ENCODE measurements around the gene DDX23.

DDX23 gene

DNA sequence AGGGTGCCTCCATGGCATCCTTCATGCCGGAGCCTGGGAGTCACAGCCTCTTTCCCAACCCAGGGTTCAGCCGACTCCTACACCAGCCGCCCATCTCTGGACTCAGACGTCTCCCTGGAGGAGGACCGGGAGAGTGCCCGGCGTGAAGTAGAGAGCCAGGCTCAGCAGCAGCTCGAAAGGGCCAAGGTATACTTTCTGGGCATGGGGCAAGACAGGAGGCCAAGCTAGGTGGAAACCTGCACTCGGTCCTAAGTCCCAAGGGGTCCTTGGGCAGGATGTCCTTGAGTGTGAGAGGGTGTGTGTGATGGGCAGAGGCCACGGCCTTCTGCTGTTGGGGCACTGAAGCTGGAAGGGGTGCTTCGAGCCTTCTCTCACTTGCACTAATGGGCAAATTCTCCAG, 28.7 kb downstream of the DDX23 start:
- DNase-seq (ENCODE audit: low read depth, low spot score) = no peak

DNA sequence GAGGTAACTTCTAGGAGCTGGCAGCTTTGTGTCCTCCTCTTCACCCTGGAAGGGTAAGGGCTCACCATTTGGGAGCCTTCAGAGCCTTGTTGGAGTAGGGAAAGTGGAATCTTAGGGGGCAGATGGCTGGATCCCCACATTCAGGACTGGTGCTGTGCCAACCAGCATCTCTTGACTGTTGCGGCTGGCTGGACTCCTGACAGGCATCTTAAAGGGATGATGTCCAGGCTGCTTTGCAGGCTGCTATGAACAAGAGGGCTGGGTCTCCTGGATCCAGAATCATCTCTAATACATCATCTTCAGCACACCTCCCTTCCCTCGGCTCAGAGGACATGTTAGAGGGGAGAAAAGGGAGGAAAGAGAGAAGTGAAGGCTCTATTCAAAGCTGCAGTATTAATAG, 29.3 kb downstream of the DDX23 start:
- no peak for DNase-seq (ENCODE audit: low read depth, low spot score)

DNA sequence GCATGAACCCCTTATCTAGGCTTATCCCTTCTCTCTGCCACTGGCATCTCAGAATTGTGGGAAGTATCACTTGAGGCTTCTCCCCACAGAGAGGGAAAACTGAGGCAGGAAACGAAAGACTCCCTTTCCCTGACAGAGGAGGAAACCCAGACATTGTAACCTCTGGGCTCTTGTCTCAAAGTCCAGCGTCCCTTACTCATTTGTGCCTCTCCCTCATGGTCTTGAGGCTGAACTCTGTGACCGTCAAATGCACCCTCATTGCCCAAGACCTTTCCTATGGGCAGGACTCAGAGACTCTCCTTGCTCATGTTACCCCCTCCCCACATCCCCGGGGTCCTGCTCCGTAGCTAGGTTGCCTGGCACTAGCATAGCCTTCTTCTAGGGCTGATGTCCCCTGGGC, 29.8 kb downstream of the DDX23 start:
- no peak for DNase-seq (ENCODE audit: low read depth, low spot score)

DNA sequence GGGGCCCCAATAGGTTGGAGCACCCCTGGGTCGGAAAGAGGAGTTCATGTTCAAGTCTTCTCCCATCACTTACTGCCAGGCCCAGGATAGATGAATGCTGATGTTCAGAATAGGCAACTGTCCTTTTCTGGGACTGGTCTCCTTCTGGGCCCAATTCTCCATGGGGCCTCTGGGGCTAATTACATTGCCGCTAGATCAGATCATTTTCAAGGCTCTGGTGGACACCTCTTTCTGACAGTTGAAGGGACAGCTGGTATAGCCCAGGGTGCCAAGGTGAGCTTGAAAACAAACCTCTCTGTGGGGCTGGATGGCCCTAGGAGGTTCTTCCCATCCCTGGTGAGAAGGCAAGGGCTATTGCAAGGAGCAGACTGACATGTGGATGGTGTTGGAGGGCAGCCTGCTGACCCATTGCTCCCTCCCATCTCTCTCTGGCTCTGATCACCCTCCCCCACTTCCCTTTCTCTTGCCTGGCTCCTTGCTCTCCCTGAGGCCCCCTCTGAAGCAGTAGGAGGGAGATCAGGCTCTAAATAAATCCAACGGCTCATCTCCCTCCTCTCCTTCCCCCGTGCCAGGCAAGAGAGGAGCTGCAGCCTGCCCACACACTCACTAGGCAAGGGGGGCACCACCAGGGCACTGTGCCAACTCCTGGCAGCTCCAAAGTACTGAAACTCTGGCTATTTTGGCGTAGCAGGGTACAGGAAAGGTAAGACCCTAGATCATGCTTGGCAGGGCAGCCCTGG, 31.8 kb downstream of the DDX23 start:
- no peak for DNase-seq (ENCODE audit: low read depth, low spot score)

DNA sequence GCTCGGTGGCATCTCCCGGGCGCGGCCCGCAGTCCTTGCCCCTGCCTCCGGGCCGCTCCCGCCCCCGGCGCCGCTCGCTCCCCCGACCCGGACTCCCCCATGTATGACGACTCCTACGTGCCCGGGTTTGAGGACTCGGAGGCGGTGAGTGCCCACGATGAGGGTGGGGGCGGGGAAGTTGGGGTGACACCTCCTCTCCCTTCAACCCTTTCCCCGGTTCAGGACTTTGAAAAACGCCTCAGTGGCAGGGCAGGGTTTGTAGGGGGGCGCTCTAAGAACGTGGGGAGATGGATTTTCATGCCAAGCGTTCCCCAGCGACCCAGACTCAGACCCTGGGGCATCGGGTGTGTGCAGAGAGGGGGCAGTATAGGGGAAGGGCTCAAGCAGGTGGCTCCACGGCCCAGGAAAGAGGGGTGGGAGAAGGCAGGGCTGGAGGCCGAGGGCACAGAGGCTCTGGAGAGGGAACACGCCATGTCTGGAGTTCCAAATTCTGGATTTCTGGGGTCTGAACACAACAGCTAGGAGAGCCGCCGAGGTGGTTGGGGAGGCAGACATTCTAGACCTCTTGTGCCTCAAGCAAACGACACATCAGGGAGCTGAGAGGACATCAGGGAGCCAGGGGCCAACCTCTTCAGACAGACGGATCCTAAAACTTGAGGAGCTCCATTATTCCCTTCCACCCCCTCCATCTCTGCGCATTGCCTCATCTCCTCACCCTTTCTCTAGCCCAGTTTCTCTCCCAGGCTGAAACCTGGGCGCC, 33.0 kb downstream of the DDX23 start:
- DNase-seq (ENCODE audit: low read depth, low spot score) = no peak

DNA sequence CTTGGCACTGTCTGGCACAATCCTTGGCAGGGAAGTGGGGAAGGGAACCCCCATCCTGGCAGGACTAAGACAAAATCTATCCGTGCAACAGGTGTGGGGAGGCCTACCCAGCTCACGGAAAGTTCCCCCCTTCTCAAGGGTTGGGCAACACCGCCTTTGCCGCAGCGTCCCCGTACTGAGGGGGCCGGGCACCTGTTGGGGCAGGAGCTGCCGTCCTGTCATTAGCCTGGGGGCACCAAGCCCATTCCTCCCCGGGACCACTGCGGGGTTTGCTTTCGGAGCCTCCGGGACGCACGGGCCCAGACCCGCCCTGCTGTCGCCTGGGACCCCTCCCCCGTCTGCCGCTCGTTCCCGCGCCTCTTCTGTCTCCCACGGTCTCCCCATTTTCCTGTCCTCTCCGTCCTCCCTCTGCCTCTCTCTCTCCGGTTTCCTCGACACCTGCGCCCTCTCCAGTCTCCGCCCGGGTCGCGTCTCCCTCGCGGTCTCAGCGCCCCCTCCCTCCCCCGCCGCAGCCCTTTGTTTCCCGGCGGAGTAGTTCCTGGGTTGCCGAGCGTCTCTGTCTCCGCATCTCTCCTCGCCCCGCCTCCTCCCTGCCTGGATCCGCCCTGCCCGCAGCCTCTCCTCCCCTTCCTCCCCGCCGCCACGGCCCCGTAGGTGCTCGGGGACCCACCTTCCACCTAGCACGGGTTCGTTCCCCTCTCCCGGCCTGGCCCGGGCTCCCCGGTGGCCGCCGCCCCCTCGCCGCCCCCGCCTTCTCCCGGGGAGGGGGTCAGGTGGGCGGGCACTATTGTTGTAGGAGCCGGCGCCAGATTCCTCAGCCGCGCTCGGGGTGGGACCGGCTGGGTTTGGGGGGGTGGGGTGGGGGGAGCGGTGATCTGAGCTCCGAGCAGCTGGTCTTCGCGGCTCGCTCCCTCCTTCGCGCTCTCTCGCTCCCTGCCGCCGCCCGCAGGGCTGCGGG, 33.8 kb downstream of the DDX23 start, which contains the start of gene CACNB3:
Gene CACNB3 (plus strand): TSS at position 624 of the 958 bp plus-strand sequence. CDS start 434 bp downstream, outside the sequence.
- DNase-seq (ENCODE audit: low read depth, low spot score) = no peak

DNA sequence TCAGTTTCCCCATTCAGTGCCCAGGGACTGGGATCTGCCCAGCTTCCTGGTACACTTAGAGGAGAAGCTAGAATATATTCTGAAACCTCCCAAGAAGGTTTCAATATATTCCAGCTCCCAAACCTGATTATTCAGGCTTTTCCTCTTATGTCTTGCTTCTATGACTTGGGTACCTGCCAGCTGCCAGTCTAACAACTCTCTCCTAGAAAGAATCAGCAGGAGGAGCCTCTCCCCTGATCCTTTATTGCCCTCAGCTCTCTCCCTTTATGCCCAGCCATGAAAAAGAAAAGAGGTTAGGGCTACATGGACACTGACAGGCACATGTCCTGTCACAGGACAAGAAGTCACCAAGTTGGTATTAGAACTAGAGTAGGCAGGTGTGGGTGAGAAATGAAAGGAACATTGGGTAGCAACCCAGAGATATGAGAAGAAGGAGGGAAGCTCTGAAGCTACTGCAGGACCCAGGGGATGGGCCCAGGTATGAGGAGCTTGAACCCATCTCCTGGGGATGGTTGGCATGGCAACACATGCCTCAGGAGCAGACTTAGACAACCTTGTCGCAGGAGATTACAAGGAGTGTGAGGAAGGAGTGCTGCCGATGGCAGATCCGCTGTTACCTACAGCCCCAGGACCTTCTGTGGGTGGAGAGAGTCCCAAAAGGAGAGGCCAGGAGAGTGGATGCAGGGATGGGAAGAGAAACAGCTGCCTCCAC, 35.7 kb downstream of the DDX23 start:
- DNase-seq (ENCODE audit: low read depth, low spot score) = no peak

DNA sequence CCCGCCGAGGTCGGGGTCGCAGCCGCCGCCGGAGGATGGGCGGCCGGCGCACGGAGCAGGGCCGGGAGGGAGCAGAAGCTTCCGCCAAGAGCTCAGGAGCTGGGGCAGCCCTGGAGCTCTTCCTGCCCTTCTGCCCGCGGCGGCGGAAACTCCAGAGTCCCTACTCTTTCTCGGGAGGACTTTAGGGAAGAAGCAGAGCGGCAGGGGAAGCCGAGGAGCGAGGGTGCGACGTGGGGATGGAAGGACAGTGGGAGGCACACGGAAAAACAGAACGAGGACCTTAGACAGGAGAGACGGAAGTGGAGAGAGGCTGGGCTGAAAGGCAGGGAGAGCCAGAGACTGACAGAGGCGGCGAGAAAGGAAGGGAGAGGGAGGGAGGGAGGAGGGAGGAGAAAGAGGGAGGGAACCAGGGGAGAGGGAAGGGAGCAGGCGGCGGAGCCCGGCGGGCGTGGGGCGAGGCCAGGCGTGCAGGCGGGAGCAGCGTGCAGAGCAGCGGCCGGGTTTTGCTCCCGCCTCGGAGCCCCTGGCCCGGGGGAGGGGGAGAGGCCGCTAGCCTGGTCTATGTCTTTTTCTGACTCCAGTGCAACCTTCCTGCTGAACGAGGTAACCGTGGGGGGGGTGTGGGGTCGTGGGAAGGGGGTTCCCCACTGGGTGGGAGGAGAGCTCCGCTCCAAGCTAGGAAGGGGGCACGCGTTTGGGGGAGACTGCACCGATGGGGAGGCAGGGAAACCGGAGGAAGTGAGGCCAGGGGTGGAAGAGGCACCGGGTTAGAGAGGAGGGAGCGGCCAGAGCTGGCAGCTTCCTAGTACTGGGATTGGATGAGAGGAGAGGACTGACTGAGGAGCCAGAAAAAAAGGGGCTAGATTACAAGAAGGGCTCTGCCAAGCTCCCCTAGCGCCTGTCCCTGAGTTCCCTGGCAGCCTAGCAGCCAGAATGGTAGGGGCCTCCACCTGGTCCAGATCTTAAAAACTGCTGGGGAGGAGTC, 36.5 kb downstream of the DDX23 start:
- DNase-seq (ENCODE audit: low read depth, low spot score) = no peak

DNA sequence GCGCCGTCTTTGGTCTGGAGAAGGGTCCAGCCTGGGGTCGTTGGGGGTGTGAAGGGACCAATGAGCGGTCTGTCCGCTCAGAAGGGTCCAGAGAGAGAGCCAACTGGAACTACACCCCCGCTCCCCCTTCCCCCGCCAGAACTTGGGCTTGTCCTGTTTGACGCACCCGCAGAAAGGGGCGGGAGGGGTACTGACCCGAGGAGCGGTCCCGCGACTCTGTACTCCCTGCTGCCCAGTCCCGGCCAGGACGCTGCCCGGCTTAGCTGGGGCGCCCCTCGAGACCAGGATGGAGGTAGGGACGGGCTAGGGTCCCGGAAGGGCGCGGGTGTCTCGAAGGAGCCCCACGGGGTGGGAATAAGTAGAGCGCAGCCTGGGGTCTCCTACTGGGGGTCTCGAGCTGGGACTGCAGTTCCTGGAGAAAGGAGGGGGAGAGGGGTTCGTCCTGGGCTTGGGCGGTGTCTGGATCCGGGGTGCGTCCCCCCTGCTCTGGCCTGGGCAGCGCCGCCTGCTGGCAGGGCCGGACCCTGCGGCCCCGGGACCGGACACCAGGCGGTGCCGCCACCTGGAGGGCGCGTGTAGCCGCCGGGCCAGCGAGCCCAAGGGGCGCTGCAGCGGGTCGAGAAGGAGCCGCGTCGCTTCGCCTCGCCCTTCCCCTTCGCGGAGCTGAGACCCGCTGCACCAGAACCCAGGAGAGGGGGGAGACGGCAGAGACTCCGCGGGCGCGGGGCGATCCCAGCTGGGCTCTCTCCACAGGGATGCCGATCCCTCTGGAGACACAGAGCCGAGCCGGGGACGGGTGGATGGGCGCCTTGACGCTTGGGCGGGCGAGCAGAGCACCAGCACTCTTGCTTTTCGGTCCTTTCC, 37.5 kb downstream of the DDX23 start:
- no peak for DNase-seq (ENCODE audit: low read depth, low spot score)

DNA sequence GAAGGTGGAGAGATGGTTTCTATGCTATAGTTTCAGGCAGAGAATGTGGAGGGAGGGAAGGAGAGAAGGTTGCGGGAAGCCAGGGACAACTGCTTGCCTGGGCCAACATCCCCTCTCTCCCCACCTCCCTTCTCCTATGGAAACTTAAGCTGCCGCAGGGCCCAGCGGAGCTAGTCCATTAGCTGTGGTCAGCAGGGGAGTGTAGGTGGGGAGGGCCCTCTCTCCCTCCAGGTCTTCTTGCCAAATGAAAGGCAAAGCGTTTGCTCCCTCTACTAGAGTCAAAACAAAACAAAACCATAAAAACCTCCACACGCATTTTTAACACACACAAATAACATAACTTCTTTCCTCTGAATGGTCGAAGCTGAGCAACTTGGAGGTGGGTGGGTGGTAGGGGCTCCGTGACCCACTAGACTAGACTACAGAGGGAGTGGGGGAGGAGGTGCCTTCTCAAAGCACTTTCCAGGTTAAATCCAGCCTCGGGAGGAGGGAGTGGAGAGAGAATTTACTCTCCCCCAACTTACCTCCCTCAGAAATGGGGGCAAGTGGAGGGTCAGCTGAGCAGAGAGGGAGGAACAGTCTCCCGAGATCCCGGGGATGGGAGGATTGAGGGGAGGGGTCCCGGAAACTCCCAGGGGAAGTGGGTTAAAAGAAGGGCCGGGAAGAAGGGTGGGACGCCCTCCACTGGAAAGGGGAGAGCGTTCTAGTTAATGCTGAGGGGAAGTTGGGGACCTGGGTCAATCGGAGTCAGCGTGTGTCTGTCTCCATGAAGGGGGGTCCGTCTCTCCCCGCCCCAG, 38.3 kb downstream of the DDX23 start:
- DNase-seq (ENCODE audit: low read depth, low spot score) = no peak

DNA sequence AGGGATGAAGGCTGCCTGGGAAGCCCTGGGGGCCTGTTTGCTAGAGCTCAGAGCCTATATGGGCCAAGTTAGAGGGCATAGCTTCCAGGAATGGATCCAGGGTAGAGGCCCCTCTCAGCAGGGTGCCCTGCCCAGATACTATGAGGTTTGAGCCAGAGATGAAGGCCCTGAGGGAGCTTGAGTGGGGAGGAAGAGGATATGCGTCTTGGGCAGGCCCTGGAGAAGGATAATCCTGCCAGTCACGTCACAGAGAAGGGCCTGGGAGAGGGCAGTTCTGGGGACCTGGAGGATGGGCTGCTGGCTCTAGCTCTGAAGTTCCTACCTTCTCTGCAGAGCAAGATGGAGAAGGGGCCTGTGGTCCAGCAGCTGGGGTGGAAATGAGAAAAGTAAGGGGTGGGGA, 39.6 kb downstream of the DDX23 start:
- DNase-seq (ENCODE audit: low read depth, low spot score) = no peak

DNA sequence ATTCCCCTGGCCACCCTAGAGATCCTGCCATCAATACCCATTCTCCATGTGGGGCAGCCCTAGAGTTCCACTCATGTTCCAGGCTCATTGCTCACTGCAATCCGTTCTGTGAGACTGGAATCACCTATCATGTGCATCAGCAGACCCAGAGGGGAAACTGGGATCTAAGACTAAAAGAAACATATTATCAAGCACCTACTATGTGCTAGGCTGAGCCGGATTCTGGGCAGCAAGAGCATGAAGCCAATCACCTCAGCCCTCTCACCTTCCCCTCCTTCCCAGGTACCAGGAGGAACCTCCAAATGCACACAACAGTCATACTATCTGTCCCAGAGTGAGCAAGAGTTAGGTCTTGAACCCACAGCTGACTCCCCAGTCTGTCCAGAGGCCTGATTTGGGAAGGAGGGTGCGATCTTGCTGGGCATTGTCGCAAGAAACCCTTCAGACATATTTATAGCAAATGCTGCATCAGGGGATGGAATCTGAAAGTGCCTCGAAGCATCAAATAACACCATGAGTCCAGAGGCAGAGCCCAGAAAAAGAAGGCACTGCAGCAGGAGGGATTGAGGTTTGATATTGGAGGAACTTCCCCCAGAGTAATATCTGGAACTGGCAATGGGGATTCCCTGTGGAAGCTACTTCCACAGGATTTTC, 40.4 kb downstream of the DDX23 start:
- no peak for DNase-seq (ENCODE audit: low read depth, low spot score)

DNA sequence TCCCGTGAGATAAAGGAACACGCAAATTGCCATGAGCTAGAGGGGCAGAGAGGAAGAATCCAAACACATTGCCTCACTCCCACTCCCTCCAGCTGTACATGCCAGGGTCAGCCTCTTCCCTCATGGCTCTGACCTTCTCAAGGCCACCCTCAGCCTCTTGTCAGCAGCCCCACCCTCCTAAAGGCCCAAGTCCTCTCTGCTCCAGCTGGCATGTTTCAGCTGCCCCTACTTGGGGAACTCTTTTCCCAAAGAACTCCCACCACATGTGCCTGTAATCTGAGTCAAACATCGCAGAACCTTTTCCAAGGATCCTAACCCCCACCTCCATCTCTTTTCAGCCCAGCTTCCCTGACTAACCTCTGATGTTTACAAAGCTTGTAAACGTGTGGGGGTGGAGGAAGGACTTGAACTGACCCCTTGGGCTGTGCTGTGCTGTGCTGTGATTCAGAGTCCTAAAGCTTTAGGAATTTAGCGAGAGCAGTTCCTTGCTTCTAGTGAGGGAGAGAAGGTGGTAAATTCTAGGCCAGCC, 41.0 kb downstream of the DDX23 start:
- DNase-seq (ENCODE audit: low read depth, low spot score) = no peak

DNA sequence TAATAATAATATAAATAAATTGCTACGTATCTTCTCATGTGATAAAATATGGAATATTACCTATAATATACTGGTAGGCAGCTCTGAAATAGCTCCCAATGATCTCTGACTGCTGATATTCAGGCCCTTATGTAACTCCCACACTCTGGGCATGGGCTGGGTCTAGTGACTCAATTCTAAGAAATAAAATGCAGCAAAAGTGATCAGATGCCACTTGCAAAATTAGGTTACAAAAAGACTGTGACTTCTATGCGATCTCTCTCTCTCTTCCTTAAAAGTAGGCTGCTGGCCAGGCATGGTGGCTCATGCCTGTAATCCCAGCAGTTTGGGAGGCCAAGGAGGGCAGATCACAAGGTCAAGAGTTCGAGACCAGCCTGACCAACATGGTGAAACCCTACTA, 44.0 kb downstream of the DDX23 start:
- DNase-seq (ENCODE audit: low read depth, low spot score) = no peak

DNA sequence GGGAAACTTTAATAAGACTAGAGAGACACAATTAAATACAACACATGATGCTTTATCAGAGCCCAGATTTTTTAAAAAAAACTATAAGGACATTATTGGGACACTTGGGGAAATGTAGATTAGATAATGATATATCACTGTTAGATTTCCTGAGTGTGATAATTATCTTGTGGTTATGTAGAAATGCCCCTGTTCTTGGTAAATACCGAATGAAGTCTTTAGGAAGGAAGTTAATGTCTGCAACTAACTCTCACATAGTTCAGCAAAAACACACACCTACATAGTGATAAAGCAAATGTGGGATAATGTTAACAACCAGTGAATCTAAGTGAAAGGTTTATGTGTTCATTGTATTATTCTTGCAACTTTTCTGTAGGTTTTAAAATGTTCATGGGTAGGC, 48.3 kb downstream of the DDX23 start:
- DNase-seq (ENCODE audit: low read depth, low spot score) = no peak

DNA sequence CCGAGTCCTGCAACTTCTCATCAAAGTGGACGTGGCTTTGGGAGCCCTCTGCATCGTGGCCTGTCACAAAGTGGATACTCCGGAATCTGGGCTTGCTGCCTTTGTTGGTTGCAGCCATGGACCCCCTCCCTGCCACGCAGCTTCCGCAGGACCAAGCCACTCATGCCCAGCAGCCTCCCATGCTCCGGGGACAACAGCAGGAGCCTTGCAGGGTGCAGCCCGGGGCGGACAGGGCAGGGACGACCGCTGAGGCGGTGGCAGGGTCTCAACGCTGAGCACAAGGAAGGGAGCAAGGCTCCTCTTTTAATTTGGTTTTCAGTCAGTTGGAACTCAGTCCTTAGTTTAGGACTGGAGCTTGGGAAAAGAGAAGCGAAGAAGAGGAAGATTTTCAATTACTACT, 51.0 kb downstream of the DDX23 start:
- DNase-seq (ENCODE audit: low read depth, low spot score) = no peak

DNA sequence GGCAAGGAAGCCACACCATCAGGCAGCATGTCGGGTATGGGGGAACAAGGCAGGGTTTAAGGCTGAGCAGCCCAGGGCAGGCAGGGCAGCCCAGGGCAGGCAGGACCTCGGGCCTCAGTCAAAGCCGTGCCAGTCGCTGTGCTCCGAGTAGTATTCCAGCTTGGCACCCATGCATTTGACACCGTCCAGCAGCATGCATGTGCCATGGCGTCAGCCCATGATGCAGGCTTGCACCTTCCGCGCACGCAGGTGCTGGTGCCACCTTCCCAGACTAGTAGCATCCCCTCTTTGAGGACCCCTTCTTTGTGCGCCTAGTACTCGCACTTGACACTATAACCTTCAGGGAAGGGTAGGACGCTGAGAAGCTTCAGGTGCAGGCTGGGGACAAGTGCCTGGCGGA, 51.5 kb downstream of the DDX23 start:
- DNase-seq (ENCODE audit: low read depth, low spot score) = no peak

DNA sequence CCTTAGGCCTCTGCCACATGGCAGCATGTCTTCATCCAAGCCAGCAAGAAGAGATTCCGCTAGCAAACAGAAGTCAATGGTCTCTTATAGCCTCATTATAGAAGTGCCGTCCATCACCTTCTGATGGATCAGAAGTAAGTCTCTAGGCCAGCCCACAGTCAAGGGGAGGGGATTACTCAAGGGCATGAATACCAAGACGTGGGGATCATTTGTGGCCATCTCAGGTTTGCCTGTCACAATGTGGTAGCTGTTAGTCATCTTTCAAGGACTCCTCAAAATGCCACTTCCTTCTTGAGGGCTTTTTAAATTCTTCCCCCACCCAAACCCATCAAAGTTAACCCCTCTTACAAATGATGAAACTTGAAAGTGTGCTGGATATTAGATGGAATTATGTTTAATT, 55.0 kb downstream of the DDX23 start:
- DNase-seq (ENCODE audit: low read depth, low spot score) = no peak
